K562 (cell line): ENCODE measurements around the gene TRAPPC12. TPM values are rescaled to one million over a fixed set of nuclear protein-coding genes. Genes with fewer than 3 reads are reported as not detected.

Experiments used
- BCOR ChIP-seq: fragments of 450-650 bp; IDR thresholded peaks from 2 replicates; pipeline ENCODE4 v1.6.1; 2016
- FOSL1 ChIP-seq: fragments of 200-800 bp; sonication (Bioruptor generic); conservative IDR thresholded peaks from 2 replicates; pipeline ENCODE4 v1.6.1; 2016; ENCODE audit warnings: missing genetic modification characterization, missing compliant biosample characterization
- GABPB1 ChIP-seq: sonication (generic); formaldehyde crosslinking; IDR thresholded peaks from 2 replicates; pipeline ENCODE4 v1.8.0; 2022; ENCODE audit warnings: mild to moderate bottlenecking, missing genetic modification reagents
- GTF2A2 ChIP-seq: IDR thresholded peaks from 2 replicates; pipeline ENCODE4 v1.6.1; 2016; ENCODE audit warnings: mild to moderate bottlenecking, missing genetic modification characterization, missing compliant biosample characterization
- MCM3 ChIP-seq: fragments of 450-650 bp; IDR thresholded peaks from 2 replicates; pipeline ENCODE4 v1.6.1; 2016
- MEF2D ChIP-seq: conservative IDR thresholded peaks from 2 replicates; pipeline ENCODE4 v1.6.1; 2016; ENCODE audit warnings: low read depth, missing genetic modification characterization, missing compliant biosample characterization
- MTA2 ChIP-seq: fragments of 450-650 bp; IDR thresholded peaks from 2 replicates; pipeline ENCODE4 v1.6.1; 2016; ENCODE audit warnings: low read depth
- MYC ChIP-seq, 2 experiments: fragments of 250-450 bp in 1 of 2; sonication (Bioruptor Pico) in 1 of 2; IDR thresholded peaks; 2 replicates each; pipeline versions ENCODE4 v1.5.1 to v1.6.1; 2012 to 2021; ENCODE audit warnings: low read depth in 2 of 2, borderline replicate concordance in 1 of 2, improper control_type of control experiment in 1 of 2, low read length in 1 of 2, mild to moderate bottlenecking in 1 of 2, moderate library complexity in 1 of 2
- NBN ChIP-seq: fragments of 450-650 bp; IDR thresholded peaks from 2 replicates; pipeline ENCODE4 v1.6.1; 2016; ENCODE audit warnings: low read depth, mild to moderate bottlenecking
- NONO ChIP-seq, 2 experiments: fragments of 200-400 bp in 1 of 2; fragments of 450-650 bp in 1 of 2; formaldehyde crosslinking in 1 of 2; IDR thresholded peaks; 2 replicates each; pipeline ENCODE4 v1.6.1; 2017; ENCODE audit warnings: low read depth in 2 of 2, mild to moderate bottlenecking in 2 of 2, moderate library complexity in 2 of 2, low read length in 1 of 2
- PCBP2 ChIP-seq: fragments of 200-400 bp; formaldehyde crosslinking; IDR thresholded peaks from 2 replicates; pipeline ENCODE4 v1.6.1; 2018; ENCODE audit warnings: low read length, low read depth, mild to moderate bottlenecking, moderate library complexity; ENCODE audit not compliant: poor library complexity, severe bottlenecking
- SREBF1 ChIP-seq: fragments of 150-350 bp; IDR thresholded peaks from 2 replicates; pipeline ENCODE4 v1.6.1; 2014; ENCODE audit warnings: antibody characterized with exemption, low read depth, low read length, borderline replicate concordance
- YBX1 ChIP-seq: fragments of 450-650 bp; IDR thresholded peaks from 2 replicates; pipeline ENCODE4 v1.7.1; 2016; ENCODE audit warnings: mild to moderate bottlenecking
- ZFX ChIP-seq: sonication (generic); formaldehyde crosslinking; IDR thresholded peaks from 2 replicates; pipeline ENCODE4 v1.8.0; 2022; ENCODE audit warnings: mild to moderate bottlenecking, missing genetic modification reagents, moderate library complexity
- ZNF140 ChIP-seq: fragments of 250-450 bp; sonication (Bioruptor Pico); IDR thresholded peaks from 2 replicates; pipeline ENCODE4 v1.8.0; 2021; ENCODE audit warnings: moderate library complexity, mild to moderate bottlenecking, inconsistent platforms
- ZNF165 ChIP-seq: fragments of 250-450 bp; sonication (Bioruptor Pico); IDR thresholded peaks from 2 replicates; pipeline ENCODE4 v1.4.0; 2020; ENCODE audit warnings: borderline replicate concordance
- ZNF184 ChIP-seq: sonication (generic); formaldehyde crosslinking; IDR thresholded peaks from 2 replicates; pipeline ENCODE4 v1.5.0; 2020; ENCODE audit warnings: missing genetic modification reagents
- ZNF780A ChIP-seq: fragments of 250-450 bp; sonication (Bioruptor Pico); IDR thresholded peaks from 2 replicates; pipeline ENCODE4 v1.5.0; 2021; ENCODE audit warnings: mild to moderate bottlenecking
- ZNF785 ChIP-seq: fragments of 250-450 bp; sonication (Bioruptor Pico); IDR thresholded peaks from 2 replicates; pipeline ENCODE4 v1.4.0; 2020; ENCODE audit warnings: mild to moderate bottlenecking
- polyA plus RNA-seq, 8 experiments: library from polyadenylated mRNA; depleted of rRNA in 4 of 8; stranded (reverse) in 5 of 8; unstranded in 3 of 8; fragments of >200 nt; fragmentation: Nextera tagmentation in 2 of 8; fragmentation: Illumina TruSeq in 1 of 8; extraction: Ambion mirVana in 2 of 8; extraction: Trizol in 1 of 8; gene quantifications; 2 replicates each; pipeline versions ENCODE4 v1.2.1 to v1.2.3, GENCODE V29; 2011 to 2014; ENCODE audit warnings: inconsistent platforms in 1 of 8, missing spikeins in 1 of 8
- total RNA-seq, 7 experiments: library from RNA; depleted of rRNA in 6 of 7; stranded (reverse); fragments of >200 nt in 6 of 7; fragmentation: Illumina TruSeq in 2 of 7; extraction: Trizol in 2 of 7; gene quantifications; 2 replicates each; pipeline versions ENCODE4 v1.2.1 to v1.2.3, GENCODE V29; 2011 to 2021; ENCODE audit warnings: low replicate concordance in 1 of 7
- TF ChIP-seq, protein P1 (sequence below): fragments of 250-450 bp; sonication (Bioruptor Pico); IDR thresholded peaks from 2 replicates; pipeline ENCODE4 v1.6.1; 2021; ENCODE audit warnings: mild to moderate bottlenecking
- TF ChIP-seq, protein P2 (sequence below): sonication (generic); formaldehyde crosslinking; IDR thresholded peaks from 2 replicates; pipeline ENCODE4 v1.8.0; 2022; ENCODE audit warnings: mild to moderate bottlenecking, missing genetic modification reagents

Gene TRAPPC12
- total and polyA plus RNA-seq, 9 of the 15 experiments (the other 6 are each of a cell fraction or from before 2014, with no cell fraction given): 8.0 to 75.2 (median 39.1) TPM

DNA sequence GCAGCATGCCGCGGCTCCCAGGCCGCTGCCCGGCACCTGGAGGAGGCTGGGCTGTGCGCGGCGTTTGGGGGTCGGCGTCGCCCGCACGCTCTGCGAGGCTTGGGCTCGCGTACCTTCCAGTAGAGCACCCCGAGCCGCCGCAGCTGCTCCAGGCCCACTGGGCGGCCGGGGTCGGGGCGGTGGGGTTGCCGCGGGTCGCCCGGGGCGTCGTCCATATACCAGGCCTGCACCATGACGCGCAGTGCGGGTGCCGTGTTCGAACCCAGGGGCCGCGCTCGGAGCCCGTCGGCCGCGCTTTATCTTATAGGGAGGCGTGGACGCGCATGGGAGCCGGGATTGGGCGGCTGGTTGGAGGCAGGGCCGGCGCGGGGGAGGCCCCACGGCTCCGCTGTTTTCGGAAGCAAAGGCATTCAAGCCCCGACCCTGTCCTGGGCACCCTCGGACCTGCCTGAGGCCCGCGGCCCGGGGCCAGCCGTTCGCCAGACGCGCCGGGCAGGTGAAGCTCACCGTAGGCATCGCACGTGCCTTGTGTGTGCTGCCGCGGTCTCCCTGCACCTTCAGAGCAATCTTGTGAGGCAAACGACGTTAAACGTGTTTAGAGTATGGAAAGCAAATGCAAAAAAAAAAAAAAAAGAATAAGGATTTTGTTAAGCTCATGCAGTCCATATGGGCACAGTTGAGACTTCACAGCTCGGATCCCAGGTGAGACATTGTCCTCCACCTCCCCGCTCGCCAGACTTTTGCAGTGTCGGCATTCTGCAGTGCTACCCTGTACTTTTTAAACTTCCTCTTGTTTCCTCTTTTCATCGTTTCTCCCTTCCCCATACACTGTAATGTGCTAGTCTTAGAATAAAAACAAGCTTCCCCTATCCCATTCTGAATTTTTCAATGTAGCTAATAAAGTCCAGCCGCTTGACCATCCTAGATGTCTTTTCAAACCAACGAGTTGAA is 140.0 kb downstream of the TRAPPC12 start, which contains the start of gene ADI1 (continued):
- TF ChIP-seq, protein P1, sequence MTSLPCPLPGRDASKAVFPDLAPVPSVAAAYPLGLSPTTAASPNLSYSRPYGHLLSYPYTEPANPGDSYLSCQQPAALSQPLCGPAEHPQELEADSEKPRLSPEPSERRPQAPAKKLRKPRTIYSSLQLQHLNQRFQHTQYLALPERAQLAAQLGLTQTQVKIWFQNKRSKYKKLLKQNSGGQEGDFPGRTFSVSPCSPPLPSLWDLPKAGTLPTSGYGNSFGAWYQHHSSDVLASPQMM (CRISPR knock-in tag): no peak
- TF ChIP-seq GABPB1 (CRISPR knock-in tag): peak; percentile 64
- peak; percentile 5 to 95; a peak in 2 of 4 replicates for TF ChIP-seq NONO (IDR thresholded peaks at IDR 0.05; ENCODE audit: low read depth in 2 of 2, low read length in 1 of 2)
- TF ChIP-seq YBX1: no peak
- peak; percentile 78 for TF ChIP-seq GTF2A2 (tag)
- peak; percentile 46; the same call in 1 of the 2 replicates for TF ChIP-seq BCOR
- no peak for TF ChIP-seq ZNF780A
- TF ChIP-seq ZNF165 (CRISPR knock-in tag): no peak
- no peak for TF ChIP-seq ZNF140
- TF ChIP-seq ZNF184 (CRISPR knock-in tag): no peak
- TF ChIP-seq FOSL1 (tag): no peak
- no peak for TF ChIP-seq NBN
- TF ChIP-seq SREBF1: no peak
- TF ChIP-seq, protein P2, sequence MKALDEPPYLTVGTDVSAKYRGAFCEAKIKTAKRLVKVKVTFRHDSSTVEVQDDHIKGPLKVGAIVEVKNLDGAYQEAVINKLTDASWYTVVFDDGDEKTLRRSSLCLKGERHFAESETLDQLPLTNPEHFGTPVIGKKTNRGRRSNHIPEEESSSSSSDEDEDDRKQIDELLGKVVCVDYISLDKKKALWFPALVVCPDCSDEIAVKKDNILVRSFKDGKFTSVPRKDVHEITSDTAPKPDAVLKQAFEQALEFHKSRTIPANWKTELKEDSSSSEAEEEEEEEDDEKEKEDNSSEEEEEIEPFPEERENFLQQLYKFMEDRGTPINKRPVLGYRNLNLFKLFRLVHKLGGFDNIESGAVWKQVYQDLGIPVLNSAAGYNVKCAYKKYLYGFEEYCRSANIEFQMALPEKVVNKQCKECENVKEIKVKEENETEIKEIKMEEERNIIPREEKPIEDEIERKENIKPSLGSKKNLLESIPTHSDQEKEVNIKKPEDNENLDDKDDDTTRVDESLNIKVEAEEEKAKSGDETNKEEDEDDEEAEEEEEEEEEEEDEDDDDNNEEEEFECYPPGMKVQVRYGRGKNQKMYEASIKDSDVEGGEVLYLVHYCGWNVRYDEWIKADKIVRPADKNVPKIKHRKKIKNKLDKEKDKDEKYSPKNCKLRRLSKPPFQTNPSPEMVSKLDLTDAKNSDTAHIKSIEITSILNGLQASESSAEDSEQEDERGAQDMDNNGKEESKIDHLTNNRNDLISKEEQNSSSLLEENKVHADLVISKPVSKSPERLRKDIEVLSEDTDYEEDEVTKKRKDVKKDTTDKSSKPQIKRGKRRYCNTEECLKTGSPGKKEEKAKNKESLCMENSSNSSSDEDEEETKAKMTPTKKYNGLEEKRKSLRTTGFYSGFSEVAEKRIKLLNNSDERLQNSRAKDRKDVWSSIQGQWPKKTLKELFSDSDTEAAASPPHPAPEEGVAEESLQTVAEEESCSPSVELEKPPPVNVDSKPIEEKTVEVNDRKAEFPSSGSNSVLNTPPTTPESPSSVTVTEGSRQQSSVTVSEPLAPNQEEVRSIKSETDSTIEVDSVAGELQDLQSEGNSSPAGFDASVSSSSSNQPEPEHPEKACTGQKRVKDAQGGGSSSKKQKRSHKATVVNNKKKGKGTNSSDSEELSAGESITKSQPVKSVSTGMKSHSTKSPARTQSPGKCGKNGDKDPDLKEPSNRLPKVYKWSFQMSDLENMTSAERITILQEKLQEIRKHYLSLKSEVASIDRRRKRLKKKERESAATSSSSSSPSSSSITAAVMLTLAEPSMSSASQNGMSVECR (CRISPR knock-in tag): 0 out of 2 replicates have a peak, but pooled peaks have one; percentile 25
- no peak for TF ChIP-seq MCM3
- TF ChIP-seq PCBP2: no peak
- peak; percentile 98 for TF ChIP-seq ZFX (CRISPR knock-in tag)
- TF ChIP-seq MTA2: no peak
- TF ChIP-seq MEF2D (tag): no peak
- peak; percentile 71 for TF ChIP-seq MYC (IDR thresholded peaks at IDR 0.05; ENCODE audit: low read depth, low read length)
- no peak for TF ChIP-seq MYC (CRISPR knock-in tag; IDR thresholded peaks at IDR 0.05; ENCODE audit: borderline replicate concordance, low read depth)
- no peak for TF ChIP-seq ZNF785
